GM21390 (cell line): ENCODE measurements around the gene CPTP.

Experiments used
- ATAC-seq: cut with Tn5 transposase; IDR thresholded peaks from one replicate; pipeline ENCODE4 v1.9.1; 2021; ENCODE audit not compliant: unreplicated experiment

CPTP gene

GRCh38 chr1:1347026-1347595 is 22.5 kb downstream of the CPTP start:
- ATAC-seq: no peak

GRCh38 chr1:1347663-1348419 is 23.2 kb downstream of the CPTP start:
- ATAC-seq: no peak

GRCh38 chr1:1348420-1349255 is 24.0 kb downstream of the CPTP start:
- ATAC-seq: peak; percentile 31

- peak; percentile 63 for ATAC-seq
These were observed 24.8 kb downstream of the CPTP start, which contains the start of gene DVL1 for GRCh38 chr1:1349256-1350012. Gene DVL1 (minus strand): TSS chr1:1349418. CDS start chr1:1349065, 353 bp downstream.

- ATAC-seq: no peak
These were observed 27.2 kb downstream of the CPTP start for GRCh38 chr1:1351511-1352427.

- no peak for ATAC-seq
These were observed 28.3 kb downstream of the CPTP start for GRCh38 chr1:1352786-1353388.

GRCh38 chr1:1353389-1354151 is 29.0 kb downstream of the CPTP start:
- ATAC-seq: no peak

GRCh38 chr1:1354271-1355247 is 30.0 kb downstream of the CPTP start:
- ATAC-seq: no peak

- no peak for ATAC-seq
These were observed 30.8 kb downstream of the CPTP start for GRCh38 chr1:1355416-1355815.

- ATAC-seq: no peak
These were observed 31.7 kb downstream of the CPTP start for GRCh38 chr1:1356166-1356795.

GRCh38 chr1:1356796-1357401 is 32.3 kb downstream of the CPTP start:
- ATAC-seq: no peak

- ATAC-seq: no peak
These were observed 33.4 kb downstream of the CPTP start for GRCh38 chr1:1357871-1358432.

GRCh38 chr1:1358433-1359271 is 34.0 kb downstream of the CPTP start, which contains the start of gene MXRA8:
Gene MXRA8 (minus strand): TSS chr1:1358555. CDS start chr1:1358504, 51 bp downstream.
- no peak for ATAC-seq

GRCh38 chr1:1359308-1359663 is 34.7 kb downstream of the CPTP start:
- ATAC-seq: no peak

- no peak for ATAC-seq
These were observed 35.3 kb downstream of the CPTP start for GRCh38 chr1:1359664-1360468.
